SKM-1 (cell line): ENCODE data around the gene NCOR1.
"Not testable (repeated sequence)": the region's sequence is repeated elsewhere in the genome, so short reads cannot be mapped to it uniquely, and the experiment has no call there.

ENCODE experiments used
- DNase-seq: peaks from one replicate; lab custom pipeline; 2025; ENCODE audit not compliant: unreplicated experiment; lab: John Stamatoyannopoulos, UW

Gene NCOR1

DNA sequence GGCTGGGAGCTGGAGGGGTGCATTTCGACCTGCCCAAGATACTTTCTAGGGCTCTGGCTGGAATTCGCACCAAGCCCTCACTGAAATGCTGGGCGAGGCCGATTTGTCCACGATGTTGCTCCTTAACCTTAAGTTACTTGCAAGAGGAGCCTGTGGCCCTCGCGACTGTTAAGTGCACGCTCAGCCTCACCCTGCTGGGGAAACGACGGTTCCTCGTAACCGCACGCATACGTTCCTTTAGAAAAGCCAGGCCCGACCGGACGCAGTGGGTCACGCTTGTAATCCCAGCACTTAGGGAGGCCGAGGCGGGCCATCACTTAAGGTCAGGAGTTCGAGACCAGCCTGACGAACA is 607 bp upstream of the NCOR1 start:
- DNase-seq = no peak

DNA sequence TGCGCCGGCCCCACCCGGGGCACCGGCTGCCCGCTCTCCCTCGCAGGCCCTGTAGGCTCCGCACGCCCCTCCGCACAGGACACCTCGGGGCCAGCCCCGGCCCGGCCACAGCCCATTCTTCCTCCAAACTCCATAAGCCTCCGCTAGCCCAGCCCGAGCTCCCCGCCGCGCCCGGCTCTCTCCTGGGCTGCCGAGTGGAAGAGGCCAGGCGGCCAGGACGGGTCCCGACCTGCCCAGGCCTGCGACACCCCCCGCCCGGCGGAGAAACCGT is 397 bp downstream of the NCOR1 start:
- no peak for DNase-seq

DNA sequence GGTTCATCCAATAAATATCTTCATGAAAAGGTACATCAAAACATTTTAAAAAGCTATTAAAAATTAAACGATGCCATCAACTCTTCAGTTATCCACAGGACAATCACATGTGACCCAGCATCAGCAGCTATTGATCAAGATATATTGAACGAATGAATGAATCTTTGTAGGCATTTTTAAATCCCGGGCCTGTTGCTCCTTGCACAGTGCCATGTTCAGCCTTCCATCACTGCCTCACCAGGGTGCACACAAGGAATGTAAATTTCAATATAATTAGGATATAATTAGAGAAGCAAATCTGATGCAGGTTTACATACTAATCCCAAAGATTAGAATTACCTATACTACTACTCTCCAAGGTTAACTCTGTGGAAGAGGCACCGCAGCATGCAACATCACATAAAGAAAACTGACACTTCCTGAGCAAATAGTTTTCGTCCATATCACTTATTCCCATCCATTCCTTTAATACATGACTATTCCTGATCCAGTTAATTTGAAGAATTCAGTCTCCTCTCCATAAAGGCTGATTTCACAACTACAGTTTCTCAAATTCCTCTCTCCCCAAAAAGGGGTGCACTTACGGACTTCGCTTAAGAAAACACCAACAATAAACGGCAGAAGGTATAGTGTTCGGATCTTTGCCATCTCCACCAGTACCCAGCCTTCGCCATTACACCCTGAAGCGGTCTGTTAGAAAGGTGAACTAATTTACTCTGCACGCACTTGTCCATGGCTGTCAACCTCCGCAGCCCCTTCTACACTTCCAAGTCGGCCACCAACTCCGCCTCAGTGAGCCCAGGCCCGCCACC is 938 bp downstream of the NCOR1 start:
- no peak for DNase-seq

DNA sequence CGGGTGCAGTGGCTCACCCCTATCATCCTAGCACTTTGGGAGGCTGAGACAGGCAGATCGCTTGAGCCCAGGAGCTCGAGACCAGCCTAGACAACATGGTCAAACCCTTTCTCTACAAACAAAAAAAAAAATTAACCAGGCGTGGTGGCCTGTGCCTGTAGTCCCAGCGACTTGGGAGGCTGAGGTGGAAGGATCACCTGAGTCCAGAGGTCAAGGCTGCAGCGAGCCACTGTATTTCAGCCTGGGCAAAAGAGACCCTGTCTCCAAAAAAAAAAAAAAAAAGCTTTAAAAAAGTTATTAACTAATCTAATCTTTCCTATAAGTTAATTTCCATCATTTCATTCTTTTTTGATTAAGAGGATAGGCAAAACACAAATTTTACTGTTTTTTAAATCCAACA is 2.5 kb downstream of the NCOR1 start:
- no peak for DNase-seq

DNA sequence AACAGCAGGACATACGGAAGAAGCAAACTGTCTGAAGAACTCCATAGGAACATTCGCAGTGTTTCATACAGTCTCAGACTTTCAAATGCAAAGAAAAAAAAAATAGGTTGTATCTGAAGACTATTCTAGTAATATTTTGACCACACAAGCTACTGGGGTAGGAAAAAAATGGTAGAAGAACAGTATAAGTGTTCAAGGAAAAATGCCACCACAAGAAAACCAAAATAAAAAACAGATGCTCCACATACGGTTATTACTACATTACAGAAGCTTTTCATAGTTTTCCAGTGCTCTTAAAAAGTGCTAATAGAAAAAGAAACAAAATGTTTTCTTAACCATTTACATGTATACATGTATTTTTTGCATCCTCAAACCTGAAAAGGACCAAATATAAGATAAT is 3.7 kb downstream of the NCOR1 start:
- no peak for DNase-seq

DNA sequence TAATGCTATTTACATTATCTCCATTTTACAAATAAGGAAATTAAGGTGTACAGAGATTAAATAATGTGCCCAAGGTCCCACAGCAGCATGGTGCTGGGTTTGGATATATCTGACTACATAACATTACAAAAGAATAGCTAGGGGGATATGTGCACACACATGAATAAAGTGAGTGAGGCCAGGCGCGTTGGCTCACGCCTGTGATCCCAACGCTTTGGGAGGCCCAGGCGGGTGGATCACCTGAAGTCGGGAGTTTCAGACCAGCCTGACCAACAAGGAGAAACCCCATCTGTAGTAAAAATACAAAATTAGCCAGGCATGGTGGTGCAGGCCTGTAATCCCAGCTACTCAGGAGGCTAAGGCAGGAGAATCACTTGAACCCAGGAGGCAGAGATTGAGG is 10.6 kb downstream of the NCOR1 start:
- DNase-seq = not testable (repeated sequence)

DNA sequence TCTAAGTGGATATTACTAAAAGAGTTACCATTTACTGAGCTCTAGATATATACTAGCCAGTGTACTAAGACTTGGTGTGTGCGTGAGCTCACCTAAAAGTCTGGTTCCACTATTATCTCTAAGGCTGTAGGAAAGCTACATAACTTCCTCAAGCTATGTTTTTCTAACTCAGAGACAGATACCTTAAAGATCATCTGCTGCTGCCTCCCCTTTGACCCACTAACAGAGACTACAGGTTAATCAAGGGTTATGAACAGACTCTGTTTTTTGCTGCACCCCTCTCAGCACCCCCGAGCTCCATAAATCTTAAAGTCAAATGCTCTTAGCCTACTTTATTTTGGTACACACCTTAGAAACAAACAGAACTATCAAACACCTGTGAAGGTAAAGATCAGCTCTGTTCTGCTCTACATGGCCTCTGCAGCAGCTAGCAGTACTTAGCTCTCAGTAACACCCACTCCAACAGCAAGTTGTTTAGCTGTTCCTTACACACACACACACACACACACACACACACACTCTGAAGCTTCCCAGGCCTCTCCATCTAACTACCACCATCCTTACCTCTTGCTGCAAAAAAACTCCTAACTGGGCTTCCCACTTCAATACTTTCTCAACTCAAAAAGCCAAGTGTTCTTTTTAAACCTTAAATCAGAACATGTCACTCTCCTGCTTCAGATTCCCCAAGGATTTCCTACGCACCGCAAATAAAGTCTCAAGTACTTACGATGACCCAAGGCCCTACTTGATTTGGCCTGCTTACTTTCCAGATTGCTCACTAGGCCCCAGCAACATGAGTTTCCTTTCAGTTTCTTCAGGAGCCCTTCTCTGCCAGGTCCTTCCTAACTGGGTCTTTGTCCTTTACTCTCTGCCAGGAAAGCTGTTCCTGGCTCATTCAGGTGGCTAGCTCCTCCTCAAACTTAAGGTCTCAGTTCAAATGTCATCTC is 12.5 kb downstream of the NCOR1 start:
- DNase-seq = not testable (repeated sequence)

DNA sequence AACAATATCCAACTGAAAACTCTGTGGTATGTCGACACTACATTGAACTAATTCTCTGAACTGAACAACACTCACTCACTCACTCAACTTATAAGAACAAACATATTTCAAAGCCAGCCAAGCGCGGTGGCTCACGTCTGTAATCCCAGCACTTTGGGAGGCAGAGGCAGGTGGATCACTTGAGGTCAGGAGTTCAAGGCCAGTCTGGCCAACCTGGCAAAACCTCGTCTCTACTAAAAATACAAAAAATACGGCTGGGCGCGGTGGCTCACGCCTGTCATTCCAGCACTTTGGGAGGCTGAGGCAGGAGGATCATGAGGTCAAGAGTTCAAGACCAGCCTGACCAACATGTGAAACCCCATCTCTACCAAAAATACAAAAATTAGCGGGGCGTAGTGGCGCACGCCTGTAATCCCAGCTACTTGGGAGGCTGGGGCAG is 13.6 kb downstream of the NCOR1 start:
- not testable (repeated sequence) for DNase-seq

DNA sequence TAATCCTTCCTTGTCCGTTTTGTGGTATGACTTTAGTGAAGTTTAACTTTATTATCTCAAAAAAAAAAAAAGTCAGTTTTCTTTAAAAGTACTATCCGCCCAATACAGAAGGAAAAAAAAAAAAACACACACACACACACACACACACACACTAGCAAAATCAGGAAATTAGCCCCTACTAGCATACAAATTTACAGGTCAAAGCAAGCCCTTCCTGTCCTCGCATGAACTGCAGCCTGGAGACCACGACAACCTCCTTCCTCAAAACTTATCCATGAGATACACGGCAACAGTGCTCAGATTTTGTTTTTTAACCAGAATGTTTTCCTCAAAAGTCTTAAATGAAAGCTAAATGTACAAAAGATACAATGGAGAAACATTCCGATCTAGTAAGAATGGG is 16.2 kb downstream of the NCOR1 start:
- peak; percentile 20 for DNase-seq

DNA sequence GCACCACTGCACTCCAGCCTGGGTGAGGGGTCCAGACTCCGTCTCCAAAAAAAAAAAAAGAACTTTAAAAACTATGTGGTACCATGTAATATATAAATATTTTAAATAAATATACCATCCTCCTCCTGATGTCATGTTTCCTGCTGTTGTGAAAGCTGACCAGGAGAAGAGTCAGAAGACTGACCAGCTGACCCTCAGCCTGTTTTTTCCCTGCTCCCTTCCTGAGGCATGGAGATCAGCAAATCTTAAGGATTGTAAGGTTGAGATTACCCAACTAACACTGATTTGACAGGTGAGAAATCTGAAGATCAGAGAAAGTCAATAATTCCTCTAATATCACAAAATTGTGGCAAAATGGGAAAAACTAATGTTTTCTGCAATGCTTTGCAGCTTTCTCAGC is 18.1 kb downstream of the NCOR1 start:
- DNase-seq = no peak

DNA sequence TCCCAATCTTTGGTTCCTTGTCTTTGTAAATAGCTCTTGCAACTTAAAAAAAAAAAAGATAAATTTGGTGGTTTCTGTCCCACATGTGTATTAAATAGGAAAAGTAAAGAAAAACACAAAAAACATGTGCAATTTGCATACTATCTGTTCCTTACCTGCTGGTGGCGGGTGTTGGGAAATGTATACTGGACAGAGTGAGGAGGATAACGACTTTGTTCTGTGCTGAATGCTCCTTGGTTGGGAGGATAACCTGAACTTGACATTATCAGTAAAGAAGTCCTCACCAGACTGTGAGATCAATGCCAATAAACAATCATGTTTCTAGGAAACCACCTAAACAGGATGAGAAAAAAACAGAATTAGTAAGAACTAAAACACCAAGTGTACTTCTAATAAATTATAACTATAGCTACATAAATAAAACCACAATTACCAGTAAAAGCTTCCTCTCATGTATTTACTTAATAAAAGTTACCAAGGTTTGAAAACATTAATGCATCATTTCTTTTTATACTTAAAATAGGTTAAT is 21.0 kb downstream of the NCOR1 start:
- not testable (repeated sequence) for DNase-seq

DNA sequence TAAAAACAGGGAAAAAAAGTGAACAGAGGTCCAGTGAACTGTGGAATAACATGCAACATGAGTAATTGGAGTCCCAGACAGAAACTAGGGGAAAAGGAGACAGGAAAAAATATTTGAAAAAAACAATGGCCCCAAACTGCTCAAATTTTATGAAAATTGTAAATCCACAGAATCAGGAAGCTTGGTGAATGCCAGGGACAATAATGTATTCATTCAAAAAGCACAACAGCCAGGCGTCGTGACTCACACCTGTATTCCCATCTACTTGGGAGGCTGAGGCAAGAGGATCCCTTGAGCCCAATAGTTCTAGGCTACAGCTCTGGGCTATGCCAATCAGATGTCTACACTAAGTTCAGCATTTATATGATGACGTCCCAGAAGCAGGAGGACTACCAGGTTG is 23.7 kb downstream of the NCOR1 start:
- DNase-seq = no peak

DNA sequence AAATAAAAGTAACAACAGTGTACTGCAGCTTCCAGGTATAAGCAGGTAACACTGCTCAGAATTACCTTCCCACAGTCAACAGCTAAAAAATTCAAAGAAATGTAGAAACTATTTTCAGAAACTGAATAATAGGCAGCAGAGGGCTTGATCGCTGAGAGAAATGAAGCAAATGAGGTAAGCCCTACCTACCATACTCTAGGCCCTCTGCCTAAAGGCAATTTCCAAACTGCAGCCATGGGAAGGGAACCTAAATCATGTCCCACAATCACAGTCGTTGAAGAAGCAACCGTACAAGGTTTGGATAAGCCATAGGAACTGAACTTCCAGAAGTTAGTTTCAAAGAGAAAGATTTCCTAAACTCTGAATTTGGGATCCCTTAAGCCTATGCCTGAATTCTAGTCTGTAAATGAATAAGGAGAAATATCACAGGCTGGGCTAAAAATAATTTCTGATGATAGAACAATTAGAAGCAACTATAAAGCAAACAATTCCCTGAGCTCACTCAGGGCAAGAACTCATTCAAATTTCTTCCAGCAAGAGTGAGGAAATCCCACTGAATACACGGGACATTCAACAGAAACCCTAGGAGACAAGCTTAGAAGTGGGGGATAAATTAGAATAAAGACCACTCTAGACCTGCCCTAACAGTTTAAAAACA is 24.5 kb downstream of the NCOR1 start:
- no peak for DNase-seq

DNA sequence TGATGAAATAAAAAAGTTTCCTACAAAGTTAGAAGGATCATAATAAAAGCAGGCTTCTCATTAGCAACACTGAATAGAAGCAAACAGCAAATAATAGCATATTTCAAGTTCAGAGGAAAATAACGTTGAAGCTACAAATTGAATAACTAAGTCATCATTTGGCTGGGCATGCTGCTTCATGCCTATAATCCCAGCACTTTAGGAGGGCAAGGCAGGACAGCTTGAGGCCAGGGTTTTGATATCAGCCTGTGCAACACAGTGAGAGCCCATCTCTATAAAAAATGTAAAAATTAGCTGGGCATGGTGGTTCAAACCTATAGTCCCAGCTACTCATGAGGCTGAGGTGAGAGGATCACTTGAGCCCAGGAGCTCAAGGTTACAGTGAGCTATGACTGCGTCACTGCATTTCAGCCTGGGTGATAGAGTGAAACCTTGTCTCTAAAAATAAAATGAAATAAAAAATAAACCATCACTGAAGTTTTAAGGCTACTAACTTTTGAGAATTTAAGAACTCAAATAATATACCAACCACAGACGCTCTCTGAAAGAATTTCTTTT is 25.5 kb downstream of the NCOR1 start:
- no peak for DNase-seq

DNA sequence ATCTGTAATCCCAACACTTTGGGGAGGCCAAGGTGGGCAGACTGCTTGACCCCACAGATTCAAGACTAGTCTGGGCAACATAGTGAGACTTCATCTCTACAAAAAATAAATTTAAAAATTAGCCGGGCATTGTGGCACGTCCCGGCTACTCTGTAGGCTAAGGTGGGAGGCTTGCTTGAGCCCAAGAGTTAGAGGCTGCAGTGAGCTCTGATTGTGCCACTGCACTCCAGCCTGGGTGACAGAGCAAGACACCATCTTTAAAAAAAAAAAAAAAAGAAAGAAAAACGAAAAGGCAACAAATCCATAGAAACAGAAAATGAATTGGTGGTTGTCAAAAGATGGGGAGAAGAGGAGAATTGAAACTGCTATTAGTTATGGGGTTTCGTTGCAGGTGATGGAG is 27.7 kb downstream of the NCOR1 start:
- no peak for DNase-seq

DNA sequence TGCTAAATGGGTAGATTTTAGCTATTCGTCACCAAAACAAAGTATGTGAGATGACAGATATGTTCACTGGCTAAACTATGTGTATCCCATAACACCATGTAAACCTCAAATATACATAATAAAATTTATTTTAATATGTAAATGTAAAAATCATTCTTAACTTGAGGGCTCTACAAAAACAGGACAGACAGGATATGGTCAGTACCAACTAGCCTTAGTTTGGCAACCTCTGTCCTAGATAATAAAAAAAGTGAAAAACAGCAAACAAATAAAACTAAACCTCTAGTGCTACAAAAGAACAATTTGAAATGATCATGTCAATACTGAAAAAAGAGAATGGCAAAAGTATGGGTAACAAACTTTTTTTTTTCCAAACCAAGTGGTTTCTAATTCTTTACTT is 33.8 kb downstream of the NCOR1 start:
- DNase-seq = no peak

DNA sequence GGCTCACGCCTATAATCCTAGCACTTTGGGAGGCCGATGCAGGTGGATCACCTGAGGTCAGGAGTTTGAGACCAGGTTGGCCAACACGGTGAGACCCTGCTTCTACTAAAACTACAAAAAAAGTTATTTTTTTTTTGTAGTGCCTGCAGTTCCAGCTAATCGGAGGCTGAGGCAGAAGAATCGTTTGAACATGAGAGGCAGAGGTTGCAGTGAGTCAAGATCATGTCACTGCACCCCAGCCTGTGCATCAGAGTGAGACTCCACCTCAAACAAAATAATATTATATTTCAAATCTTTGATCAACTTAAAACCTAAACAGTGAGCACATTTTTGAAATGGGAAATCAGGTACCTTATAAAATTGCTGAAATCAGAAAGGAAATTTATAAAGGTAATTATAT is 36.5 kb downstream of the NCOR1 start:
- DNase-seq = no peak

DNA sequence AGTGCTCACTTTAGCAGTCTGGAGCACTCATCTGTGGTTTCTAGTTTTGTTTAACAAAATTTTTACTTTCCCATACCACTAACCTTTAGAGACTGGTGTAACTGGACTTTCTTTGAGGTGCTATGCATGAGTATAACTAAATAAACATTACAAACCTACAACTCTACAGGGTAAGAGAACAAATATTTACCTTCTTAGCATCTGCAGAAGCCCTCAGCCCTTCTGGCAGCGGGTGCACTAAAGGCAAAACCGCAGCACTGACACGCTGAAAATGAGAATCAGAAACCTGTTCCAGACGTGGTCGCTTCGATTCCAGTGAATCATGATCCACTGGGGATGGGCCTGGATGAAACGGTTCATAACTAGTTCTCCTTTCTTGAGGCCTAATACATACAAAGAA is 43.7 kb downstream of the NCOR1 start:
- no peak for DNase-seq

DNA sequence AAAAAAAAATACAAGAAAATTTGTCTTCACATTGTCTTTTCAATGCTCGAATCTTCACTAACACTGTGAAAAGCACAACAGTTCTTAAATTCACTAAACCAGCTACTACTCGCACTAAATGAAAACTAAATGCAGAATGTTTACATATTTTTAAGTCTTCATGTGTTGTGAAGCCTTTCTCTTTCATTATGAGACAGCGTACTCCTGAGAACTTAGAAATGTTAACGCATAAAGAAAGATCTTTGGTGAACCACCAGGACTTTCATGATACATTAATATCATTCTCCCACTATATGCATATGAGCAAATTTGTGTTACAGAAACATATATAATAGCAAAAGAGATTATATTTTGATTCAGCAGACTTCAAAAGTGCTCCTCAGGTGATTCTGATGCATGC is 48.6 kb downstream of the NCOR1 start:
- DNase-seq = not testable (repeated sequence)

DNA sequence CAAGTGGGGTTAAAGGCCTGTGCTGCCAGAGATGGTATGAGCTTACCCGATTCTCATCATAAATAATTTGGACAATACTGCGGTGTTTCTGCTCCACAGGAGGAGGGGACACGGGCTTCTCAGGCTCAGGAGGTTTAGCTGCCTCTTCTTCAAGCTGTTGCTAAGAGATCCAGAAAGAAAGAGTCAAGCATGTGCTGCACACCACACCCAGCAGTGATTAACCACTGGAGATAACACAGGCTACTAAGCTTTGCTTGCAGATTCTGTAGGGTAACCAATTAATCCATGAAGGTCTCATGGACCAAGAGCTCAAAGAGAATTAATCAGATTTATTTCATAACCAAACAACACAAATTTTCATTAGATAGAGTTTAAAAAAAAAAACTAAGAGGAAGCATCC is 56.6 kb downstream of the NCOR1 start:
- DNase-seq = no peak

DNA sequence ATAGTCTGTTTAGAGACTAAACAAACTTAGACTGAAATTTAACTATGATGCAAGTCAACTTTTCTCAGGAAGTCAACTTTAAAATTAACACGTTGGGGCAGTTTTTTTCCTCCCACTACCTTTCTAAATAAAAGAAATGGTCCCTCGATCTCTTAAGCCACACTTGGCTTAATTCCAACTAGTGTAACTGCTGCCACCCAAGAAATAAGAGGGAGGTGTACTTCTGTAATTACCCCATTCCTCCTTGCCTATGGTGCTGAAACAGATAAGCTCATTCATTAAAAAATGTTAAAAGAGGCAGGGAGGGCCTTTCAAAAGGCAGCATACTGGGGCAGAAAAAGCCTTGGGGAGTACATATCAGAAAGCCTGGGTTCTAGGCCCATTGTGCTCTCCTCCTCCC is 59.8 kb downstream of the NCOR1 start:
- no peak for DNase-seq
